Stimulated activated CD8-positive, alpha-beta memory T cell treated with anti-CD3 and anti-CD28 coated beads, Interleukin-15, amount 100 ng/mL, for 1 hour (primary cell): ENCODE data around the gene HYDIN.
A peak's percentile ranks its signal among the peaks of the same experiment; 100 is the strongest.
"Not testable (repeated sequence)": the region's sequence is repeated elsewhere in the genome, so short reads cannot be mapped to it uniquely, and the experiment has no call there.

Experiments used
- DNase-seq: peaks from one replicate; pipeline ENCODE4 v3.0.0-alpha.2; 2020; ENCODE audit warnings: low read depth

HYDIN gene

GRCh38 chr16:70851299-70851698 is 379.2 kb downstream of the HYDIN start:
- DNase-seq, result not testable (repeated sequence)

GRCh38 chr16:70823498-70824118 is 406.9 kb downstream of the HYDIN start:
- not testable (repeated sequence) for DNase-seq

GRCh38 chr16:70822734-70823133 is 407.8 kb downstream of the HYDIN start:
- not testable (repeated sequence) for DNase-seq

GRCh38 chr16:70818088-70818487 is 412.4 kb downstream of the HYDIN start:
- not testable (repeated sequence) for DNase-seq

- no peak for DNase-seq
Measured at GRCh38 chr16:70809392-70810060, 421.0 kb downstream of the HYDIN start.

- DNase-seq, result no peak
Measured at GRCh38 chr16:70808371-70808770, 422.2 kb downstream of the HYDIN start.

GRCh38 chr16:70805787-70806186 is 424.7 kb downstream of the HYDIN start:
- DNase-seq, result no peak

GRCh38 chr16:70805380-70805779 is 425.1 kb downstream of the HYDIN start:
- no peak for DNase-seq

GRCh38 chr16:70804734-70805169 is 425.8 kb downstream of the HYDIN start:
- DNase-seq, result no peak

GRCh38 chr16:70804153-70804733 is 426.3 kb downstream of the HYDIN start:
- DNase-seq, result no peak

GRCh38 chr16:70803319-70803718 is 427.2 kb downstream of the HYDIN start:
- no peak for DNase-seq

- no peak for DNase-seq
Measured at GRCh38 chr16:70801611-70802010, 428.9 kb downstream of the HYDIN start.

GRCh38 chr16:70800781-70801480 is 429.6 kb downstream of the HYDIN start, which contains the start of gene VAC14:
Gene VAC14, minus strand, starts transcription at chr16:70801158. Its CDS starts 258 bp downstream, at chr16:70800900.
- peak; percentile 96 for DNase-seq

GRCh38 chr16:70800311-70800710 is 430.2 kb downstream of the HYDIN start:
- DNase-seq, result no peak

GRCh38 chr16:70796301-70796700 is 434.2 kb downstream of the HYDIN start:
- no peak for DNase-seq

- no peak for DNase-seq
Measured at GRCh38 chr16:70795296-70795912, 435.1 kb downstream of the HYDIN start.

- no peak for DNase-seq
Measured at GRCh38 chr16:70793851-70794502, 436.5 kb downstream of the HYDIN start.

GRCh38 chr16:70790815-70791214 is 439.7 kb downstream of the HYDIN start:
- no peak for DNase-seq

GRCh38 chr16:70789595-70790447 is 440.7 kb downstream of the HYDIN start:
- no peak for DNase-seq
